Measurements from ENCODE around the gene ZNF536. TPM values are rescaled to one million over a fixed set of nuclear protein-coding genes. Genes with fewer than 3 reads are reported as not detected.
"Not testable (repeated sequence)": the region's sequence is repeated elsewhere in the genome, so short reads cannot be mapped to it uniquely, and the experiment has no call there.

ZNF536 gene
- total RNA-seq, 5 donors from 2014 or later (not counting 1 experiment from before 2014, with no cell fraction given), result 0.03 to 0.40 (median 0.07) TPM; not detected in 1

DNA sequence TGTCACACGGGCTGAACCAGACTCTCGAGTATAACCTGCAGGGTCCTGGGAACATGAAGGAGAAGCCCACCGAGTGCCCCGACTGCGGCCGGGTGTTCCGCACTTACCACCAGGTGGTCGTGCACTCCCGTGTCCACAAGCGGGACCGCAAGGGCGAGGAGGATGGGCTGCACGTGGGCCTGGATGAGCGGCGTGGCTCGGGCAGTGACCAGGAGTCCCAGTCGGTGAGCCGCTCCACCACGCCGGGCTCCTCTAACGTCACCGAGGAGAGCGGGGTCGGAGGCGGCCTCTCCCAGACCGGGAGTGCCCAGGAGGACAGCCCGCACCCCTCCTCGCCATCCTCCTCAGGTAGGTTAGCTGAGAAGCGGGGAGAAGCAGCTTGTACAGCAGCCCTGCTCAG is 73.2 kb downstream of the ZNF536 start:
- H3K4me3 Mint-ChIP-seq, result no peak overlapping the region
- H3K9me3 ChIP-seq, result no peaks in the 10 kb centered on the region
- H3K36me3 Mint-ChIP-seq, result no peaks in the 10 kb centered on the region
- no peaks in the 10 kb centered on the region for H3K36me3 ChIP-seq (ENCODE audit: control insufficient read depth in 2 of 2, extremely low read depth in 1 of 2, insufficient read depth in 1 of 2, low read length in 1 of 2)
- ChIA-PET CTCF (no interaction called here), POLR2A (no interaction called here)
- H3K4me1 Mint-ChIP-seq, result peaks cover 0 to 5% (median 2%) of the 10 kb centered on the region in 3 donors
- 94% methylated on average over 24 of the region's 29 CpGs for WGBS (ENCODE audit: insufficient coverage)
- DNase-seq (no peak), ATAC-seq (replicated peaks in 1 of 4) (no peak)
- H3K4me1 ChIP-seq (ENCODE audit: control insufficient read depth in 1 of 2, extremely low read depth in 1 of 2, insufficient read depth in 2 of 2, low read length in 2 of 2), result no peaks in the 10 kb centered on the region
- H3K27ac Mint-ChIP-seq, result no peak overlapping the region
- no peak overlapping the region for H3K4me3 ChIP-seq (ENCODE audit: control insufficient read depth in 1 of 2, extremely low read depth in 1 of 2, low read length in 1 of 2)
- H3K9me3 Mint-ChIP-seq, result no peaks in the 10 kb centered on the region
- peaks cover 0 to 17% of the 10 kb centered on the region in 2 experiments for H3K27me3 ChIP-seq (replicated peaks in 1 of 2; ENCODE audit: control insufficient read depth in 2 of 2, extremely low read depth in 1 of 2, insufficient read depth in 2 of 2, low read length in 1 of 2)
- H3K27me3 Mint-ChIP-seq, result peaks cover 0 to 8% of the 10 kb centered on the region in 2 donors
- H3K27ac ChIP-seq (ENCODE audit: low read length), result no peak overlapping the region

DNA sequence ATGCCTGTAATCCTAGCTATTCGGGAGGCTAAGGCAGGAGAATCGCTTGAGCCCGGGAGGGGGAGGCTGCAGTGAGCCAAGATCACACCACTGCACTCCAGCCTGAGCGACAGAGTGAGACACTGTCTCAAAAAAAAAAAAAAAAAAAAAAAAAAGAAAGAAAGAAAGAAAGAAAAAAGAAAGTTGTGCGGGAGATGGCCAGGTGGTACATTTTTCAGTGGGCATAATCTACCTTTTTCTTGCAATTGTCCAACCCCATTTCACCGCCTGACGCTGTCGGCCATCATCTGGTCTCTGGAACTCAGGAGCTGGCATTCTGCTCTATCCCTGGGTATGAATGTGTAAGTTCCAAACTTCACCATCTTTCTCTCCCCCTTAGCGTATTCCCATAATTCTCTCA is 73.9 kb downstream of the ZNF536 start:
- H3K27me3 ChIP-seq (replicated peaks in 1 of 2; ENCODE audit: control insufficient read depth in 2 of 2, extremely low read depth in 1 of 2, insufficient read depth in 2 of 2, low read length in 1 of 2), result peaks cover 0 to 15% of the 10 kb centered on the region in 2 experiments
- H3K9me3 Mint-ChIP-seq; H3K27ac ChIP-seq (ENCODE audit: low read length); H3K36me3 Mint-ChIP-seq; ATAC-seq (replicated peaks in 1 of 4); H3K4me3 Mint-ChIP-seq; CTCF ChIA-PET; H3K9me3 ChIP-seq; POLR2A ChIA-PET; DNase-seq; H3K4me1 Mint-ChIP-seq; H3K36me3 ChIP-seq (ENCODE audit: control insufficient read depth in 2 of 2, extremely low read depth in 1 of 2, insufficient read depth in 1 of 2, low read length in 1 of 2); H3K27ac Mint-ChIP-seq; H3K4me3 ChIP-seq (ENCODE audit: control insufficient read depth in 1 of 2, extremely low read depth in 1 of 2, low read length in 1 of 2); H3K4me1 ChIP-seq (ENCODE audit: control insufficient read depth in 1 of 2, extremely low read depth in 1 of 2, insufficient read depth in 2 of 2, low read length in 2 of 2); H3K27me3 Mint-ChIP-seq: not testable (repeated sequence)
- WGBS (ENCODE audit: insufficient coverage), result 100% methylated on average over 3 of the region's 9 CpGs

DNA sequence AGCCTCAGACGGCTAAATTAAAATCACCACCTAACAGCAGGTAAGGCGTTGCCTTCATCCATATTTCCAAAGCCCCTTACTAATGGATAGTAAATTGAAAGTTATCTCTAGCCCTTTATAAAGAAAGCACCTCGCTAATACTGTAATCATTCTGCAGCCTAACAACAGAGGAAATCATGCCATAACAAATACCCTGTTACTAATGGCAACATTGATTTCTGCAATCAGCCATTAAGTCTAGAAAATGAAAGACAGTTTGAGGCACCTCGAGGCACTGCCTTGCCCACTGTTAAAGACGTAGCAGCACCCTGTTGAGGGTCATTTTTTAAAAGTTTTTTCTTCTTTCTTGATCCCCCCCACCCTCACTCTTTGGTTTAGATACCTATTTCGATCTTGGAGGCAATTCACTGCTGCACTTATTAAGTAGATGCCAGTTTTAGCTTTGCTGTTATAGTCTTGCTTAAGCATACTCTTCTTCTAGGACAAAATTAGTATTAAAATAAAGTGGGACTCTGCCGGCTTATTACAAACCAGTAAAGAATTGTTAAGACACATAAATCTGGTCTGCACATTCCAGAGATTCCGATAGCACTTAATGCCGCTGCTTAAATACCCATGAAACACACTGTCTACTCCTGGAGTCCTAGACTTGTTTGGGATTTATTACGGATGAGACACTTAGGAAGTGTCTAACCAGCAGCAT is 74.8 kb downstream of the ZNF536 start:
- Histone ChIP-seq H3K27me3 (replicated peaks in 1 of 2; ENCODE audit: control insufficient read depth in 2 of 2, extremely low read depth in 1 of 2, insufficient read depth in 2 of 2, low read length in 1 of 2) (peaks cover 0 to 12% of the 10 kb centered on the region in 2 experiments), H3K4me3 (ENCODE audit: control insufficient read depth in 1 of 2, extremely low read depth in 1 of 2, low read length in 1 of 2) (no peak overlapping the region), H3K27ac (ENCODE audit: low read length) (no peak overlapping the region), H3K4me1 (ENCODE audit: control insufficient read depth in 1 of 2, extremely low read depth in 1 of 2, insufficient read depth in 2 of 2, low read length in 2 of 2) (no peaks in the 10 kb centered on the region), H3K9me3 (no peaks in the 10 kb centered on the region), H3K36me3 (ENCODE audit: control insufficient read depth in 2 of 2, extremely low read depth in 1 of 2, insufficient read depth in 1 of 2, low read length in 1 of 2) (no peaks in the 10 kb centered on the region)
- ChIA-PET POLR2A (no interaction called here), CTCF (no interaction called here)
- Mint-ChIP-seq H3K27ac (no peak overlapping the region), H3K36me3 (no peaks in the 10 kb centered on the region), H3K27me3 (peaks cover 0 to 3% of the 10 kb centered on the region in 2 donors), H3K9me3 (no peaks in the 10 kb centered on the region), H3K4me1 (peaks cover 0 to 5% (median 2%) of the 10 kb centered on the region in 3 donors), H3K4me3 (no peak overlapping the region)
- DNase-seq, result no peak
- ATAC-seq (replicated peaks in 1 of 4), result no peak
- 94% methylated on average over 2 of the region's 10 CpGs for WGBS (ENCODE audit: insufficient coverage)

DNA sequence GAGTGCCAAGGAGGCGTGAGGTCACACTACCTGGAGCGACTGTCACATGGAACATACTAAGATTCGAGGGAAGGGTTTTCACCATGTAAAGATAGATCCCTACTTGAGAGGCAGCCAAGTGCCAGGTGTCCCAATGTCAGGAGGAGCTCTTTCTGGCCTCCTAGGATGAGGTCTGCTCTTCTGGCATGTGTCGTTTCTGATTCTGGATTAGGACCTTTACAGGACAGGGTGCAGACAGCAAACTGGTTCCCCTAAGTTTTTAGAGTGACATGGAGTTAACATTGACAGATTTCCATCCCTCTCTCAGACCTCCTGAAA is 75.3 kb downstream of the ZNF536 start:
- H3K4me1 Mint-ChIP-seq, result peaks cover 0 to 5% (median 2%) of the 10 kb centered on the region in 3 donors
- Histone ChIP-seq H3K36me3 (ENCODE audit: control insufficient read depth in 2 of 2, extremely low read depth in 1 of 2, insufficient read depth in 1 of 2, low read length in 1 of 2) (no peaks in the 10 kb centered on the region), H3K27me3 (replicated peaks in 1 of 2; ENCODE audit: control insufficient read depth in 2 of 2, extremely low read depth in 1 of 2, insufficient read depth in 2 of 2, low read length in 1 of 2) (peaks cover 0 to 10% of the 10 kb centered on the region in 2 experiments), H3K9me3 (no peaks in the 10 kb centered on the region), H3K27ac (ENCODE audit: low read length) (no peak overlapping the region), H3K4me1 (ENCODE audit: control insufficient read depth in 1 of 2, extremely low read depth in 1 of 2, insufficient read depth in 2 of 2, low read length in 2 of 2) (no peaks in the 10 kb centered on the region), H3K4me3 (ENCODE audit: control insufficient read depth in 1 of 2, extremely low read depth in 1 of 2, low read length in 1 of 2) (no peak overlapping the region)
- no peaks in the 10 kb centered on the region for H3K9me3 Mint-ChIP-seq
- ChIA-PET POLR2A (no interaction called here), CTCF (no interaction called here)
- WGBS (ENCODE audit: insufficient coverage), result 93% methylated on average over 4 of the region's 4 CpGs
- no peak overlapping the region for H3K27ac Mint-ChIP-seq
- ATAC-seq (replicated peaks in 1 of 4) (no peak), DNase-seq (no peak)
- H3K4me3 Mint-ChIP-seq, result no peak overlapping the region
- peaks cover 3% of the 10 kb centered on the region in 2 donors for H3K27me3 Mint-ChIP-seq
- no peaks in the 10 kb centered on the region for H3K36me3 Mint-ChIP-seq

DNA sequence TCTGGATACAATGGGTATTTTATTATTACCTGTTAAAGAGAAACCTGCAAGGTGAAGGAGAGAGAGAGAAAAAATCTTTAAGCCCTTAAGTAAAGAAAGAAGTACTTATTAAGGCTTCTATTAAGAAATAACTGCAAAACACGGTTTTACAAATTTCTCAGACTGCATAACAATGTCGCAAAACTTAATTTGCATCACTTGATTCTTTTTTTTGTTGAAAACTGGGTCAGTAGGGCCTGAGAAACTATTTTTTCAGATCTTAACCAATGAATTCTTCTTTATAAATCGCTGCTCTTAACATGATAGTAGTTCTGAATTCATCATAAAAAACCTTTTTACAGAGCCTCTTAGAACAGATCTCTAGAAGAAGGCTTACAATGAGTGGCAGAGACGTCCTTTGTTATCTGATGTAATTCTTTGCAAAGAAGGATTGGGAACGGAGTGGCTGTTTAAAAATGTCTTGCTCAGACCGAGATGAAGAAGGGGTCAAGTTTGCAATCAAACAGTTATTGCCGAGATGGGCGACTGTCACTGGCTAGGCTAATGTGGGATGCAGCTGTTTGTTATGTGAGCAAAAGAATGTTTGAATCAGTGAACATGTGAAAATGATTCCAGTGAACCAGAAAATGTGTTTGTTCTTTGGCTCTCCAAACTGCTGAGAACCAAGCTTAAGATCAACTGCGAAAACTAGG is 76.3 kb downstream of the ZNF536 start:
- no peak overlapping the region for H3K4me3 ChIP-seq (ENCODE audit: control insufficient read depth in 1 of 2, extremely low read depth in 1 of 2, low read length in 1 of 2)
- peaks cover 0 to 10% of the 10 kb centered on the region in 2 experiments for H3K27me3 ChIP-seq (replicated peaks in 1 of 2; ENCODE audit: control insufficient read depth in 2 of 2, extremely low read depth in 1 of 2, insufficient read depth in 2 of 2, low read length in 1 of 2)
- Mint-ChIP-seq H3K9me3 (no peaks in the 10 kb centered on the region), H3K27me3 (peaks cover 3% of the 10 kb centered on the region in 2 donors), H3K4me3 (no peak overlapping the region), H3K36me3 (no peaks in the 10 kb centered on the region), H3K4me1 (peaks cover 0 to 5% (median 2%) of the 10 kb centered on the region in 3 donors), H3K27ac (no peak overlapping the region)
- no peak overlapping the region for H3K27ac ChIP-seq (ENCODE audit: low read length)
- CTCF ChIA-PET, result no interaction called here
- no peaks in the 10 kb centered on the region for H3K36me3 ChIP-seq (ENCODE audit: control insufficient read depth in 2 of 2, extremely low read depth in 1 of 2, insufficient read depth in 1 of 2, low read length in 1 of 2)
- 74% methylated on average over 5 of the region's 9 CpGs for WGBS (ENCODE audit: insufficient coverage)
- no peaks in the 10 kb centered on the region for H3K9me3 ChIP-seq
- no peaks in the 10 kb centered on the region for H3K4me1 ChIP-seq (ENCODE audit: control insufficient read depth in 1 of 2, extremely low read depth in 1 of 2, insufficient read depth in 2 of 2, low read length in 2 of 2)
- ATAC-seq (replicated peaks in 1 of 4), result no peak
- DNase-seq, result no peak
- POLR2A ChIA-PET, result no interaction called here

DNA sequence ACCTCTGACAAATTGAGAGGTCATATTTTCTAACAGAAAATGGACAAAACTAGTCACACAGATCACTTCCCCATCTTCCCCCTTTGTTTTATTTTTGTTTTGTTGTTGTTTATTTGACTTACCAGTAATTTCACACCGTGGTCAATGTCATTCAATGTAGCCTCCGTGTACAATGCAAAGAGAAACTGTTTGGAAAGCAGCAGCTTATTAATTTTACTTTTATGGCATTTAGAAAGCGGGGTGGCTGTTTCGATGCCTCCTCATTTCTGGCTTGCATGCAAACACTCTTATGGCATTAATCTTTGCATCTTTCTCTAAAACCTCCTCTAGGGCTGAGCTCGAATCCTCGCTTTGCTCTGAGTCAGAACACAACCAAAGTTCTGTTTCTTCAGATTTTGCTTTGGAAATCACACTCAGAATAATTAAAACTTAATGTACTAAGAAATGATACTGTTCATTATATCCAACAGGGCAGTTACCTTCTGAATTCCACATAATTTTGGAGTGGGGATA is 77.0 kb downstream of the ZNF536 start:
- no peaks in the 10 kb centered on the region for H3K9me3 Mint-ChIP-seq
- ATAC-seq (replicated peaks in 1 of 4) (no peak), DNase-seq (no peak)
- H3K4me3 ChIP-seq (ENCODE audit: control insufficient read depth in 1 of 2, extremely low read depth in 1 of 2, low read length in 1 of 2), result no peak overlapping the region
- peaks cover 3% of the 10 kb centered on the region in 2 donors for H3K27me3 Mint-ChIP-seq
- ChIA-PET POLR2A (no interaction called here), CTCF (no interaction called here)
- no peak overlapping the region for H3K27ac ChIP-seq (ENCODE audit: low read length)
- WGBS (ENCODE audit: insufficient coverage), result 83% methylated on average over 1 of the region's 6 CpGs
- H3K4me1 Mint-ChIP-seq, result peaks cover 0 to 5% (median 2%) of the 10 kb centered on the region in 3 donors
- no peak overlapping the region for H3K4me3 Mint-ChIP-seq
- no peaks in the 10 kb centered on the region for H3K36me3 Mint-ChIP-seq
- H3K27me3 ChIP-seq (replicated peaks in 1 of 2; ENCODE audit: control insufficient read depth in 2 of 2, extremely low read depth in 1 of 2, insufficient read depth in 2 of 2, low read length in 1 of 2), result peaks cover 0 to 10% of the 10 kb centered on the region in 2 experiments
- H3K36me3 ChIP-seq (ENCODE audit: control insufficient read depth in 2 of 2, extremely low read depth in 1 of 2, insufficient read depth in 1 of 2, low read length in 1 of 2), result no peaks in the 10 kb centered on the region
- no peaks in the 10 kb centered on the region for H3K9me3 ChIP-seq
- H3K4me1 ChIP-seq (ENCODE audit: control insufficient read depth in 1 of 2, extremely low read depth in 1 of 2, insufficient read depth in 2 of 2, low read length in 2 of 2), result no peaks in the 10 kb centered on the region
- H3K27ac Mint-ChIP-seq, result no peak overlapping the region

Data from T-cell (primary cell).